Measurements from ENCODE around the gene ALOXE3.

DNA sequence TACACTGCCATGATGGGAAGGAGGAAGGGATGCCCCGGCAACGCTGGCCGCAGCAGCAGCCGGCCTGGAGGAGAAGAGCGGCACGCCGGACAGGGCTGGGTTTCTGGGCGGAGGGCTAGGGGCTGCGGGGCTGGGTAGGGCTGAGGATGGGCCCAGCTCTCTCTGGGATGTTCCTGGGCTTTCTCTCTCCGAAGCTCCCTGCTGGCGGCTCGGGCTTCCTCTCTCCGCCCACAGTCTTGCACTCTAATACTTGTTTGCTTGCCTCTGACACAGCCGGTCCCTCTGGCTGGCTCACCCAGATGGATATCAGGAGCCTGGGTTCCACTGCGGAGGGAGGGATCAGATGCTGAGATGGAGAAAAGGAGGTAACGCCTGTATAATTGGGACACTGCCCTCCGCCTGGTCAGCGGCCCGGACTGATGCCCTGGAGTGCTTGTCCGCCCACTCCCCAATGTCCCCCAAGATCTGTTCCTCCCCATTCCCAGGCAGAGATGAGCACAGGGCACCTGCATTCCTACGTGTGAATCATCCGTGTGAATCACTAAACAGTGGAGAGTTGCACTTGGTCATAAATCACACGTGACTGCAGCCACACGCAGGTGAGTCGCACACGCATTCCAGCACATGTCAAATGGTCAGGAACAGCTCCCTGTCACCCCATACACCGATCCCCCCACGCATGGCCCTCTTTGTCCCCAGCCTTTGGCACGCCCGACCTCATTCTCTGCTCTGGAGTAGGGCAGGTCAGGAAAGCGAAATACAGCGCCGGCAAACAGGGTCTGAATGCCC, at the start of gene ALOXE3:
- peak; percentile 79 for TF ChIP-seq GATA2 (IDR thresholded peaks at IDR 0.05; ENCODE audit: low read depth, low read length)
- no peak for TF ChIP-seq GATA3 (IDR thresholded peaks at IDR 0.05; ENCODE audit: low read depth, low read length)

Measured in SH-SY5Y (cell line).